OCI-LY7 (cell line): ENCODE data around the gene COL6A2. TPM values are rescaled to one million over a fixed set of nuclear protein-coding genes. Genes with fewer than 3 reads are reported as not detected.

ENCODE experiments used
- BruUV-seq: library from RNA; stranded (reverse); fragments of 400-500 nt; replicated peaks from 2 replicates; lab custom pipeline; 2021; lab: Mats Ljungman, UMichigan
- CTCF ChIA-PET: fragments of 300-600 bp; sonication (Branson Sonifier 250); formaldehyde crosslinking; loops from one replicate; lab custom pipeline; 2022; ENCODE audit warnings: antibody characterized with exemption; ENCODE audit not compliant: unreplicated experiment; lab: Charles Lee
- POLR2A ChIA-PET: fragments of 300-600 bp; sonication (Branson Sonifier 250); formaldehyde crosslinking; loops from one replicate; lab custom pipeline; 2022; ENCODE audit warnings: antibody characterized with exemption; lab: Charles Lee
- DNase-seq: peaks from one replicate; pipeline ENCODE4 v3.0.0-alpha.2; 2015; ENCODE audit warnings: low spot score
- H2AFZ ChIP-seq: fragments of 200-600 bp; sonication (generic), shearing (Covaris generic); 2 replicates; pipeline ENCODE4 v1.6.1; 2014; ENCODE audit warnings: mild to moderate bottlenecking, antibody characterized with exemption, low read length, moderate library complexity
- H3K27ac ChIP-seq: fragments of 200-600 bp; sonication (generic); 2 replicates; pipeline ENCODE4 v1.5.1; 2014; ENCODE audit warnings: mixed run types, low read depth, mild to moderate bottlenecking, moderate library complexity, low read length, inconsistent platforms; ENCODE audit not compliant: poor library complexity, severe bottlenecking
- H3K36me3 ChIP-seq: fragments of 200-600 bp; sonication (generic); 2 replicates; pipeline ENCODE4 v1.6.1; 2014; ENCODE audit warnings: mild to moderate bottlenecking, antibody characterized with exemption, low read length, moderate library complexity, mixed read lengths; ENCODE audit not compliant: insufficient read depth
- H3K4me1 ChIP-seq: fragments of 200-600 bp; sonication (generic); 2 replicates; pipeline ENCODE4 v1.5.1; 2014; ENCODE audit warnings: mild to moderate bottlenecking, low read length; ENCODE audit not compliant: insufficient read depth, poor library complexity, severe bottlenecking
- H3K4me2 ChIP-seq: fragments of 200-600 bp; sonication (generic); 2 replicates; pipeline ENCODE4 v1.6.1; 2014; ENCODE audit warnings: mild to moderate bottlenecking, low read length
- H3K4me3 ChIP-seq: fragments of 200-600 bp; sonication (generic); 2 replicates; pipeline ENCODE4 v1.5.1; 2014; ENCODE audit warnings: mild to moderate bottlenecking, low read depth, low read length; ENCODE audit not compliant: poor library complexity, severe bottlenecking
- H3K79me2 ChIP-seq: fragments of 200-600 bp; sonication (generic); 2 replicates; pipeline ENCODE4 v1.6.1; 2016; ENCODE audit warnings: low read depth, mild to moderate bottlenecking, low read length, moderate library complexity, mixed read lengths; ENCODE audit not compliant: insufficient read depth
- H3K9me2 ChIP-seq: fragments of 200-600 bp; sonication (generic); 2 replicates; pipeline ENCODE4 v1.6.1; 2016; ENCODE audit warnings: mild to moderate bottlenecking, low read length, mixed read lengths; ENCODE audit not compliant: insufficient read depth
- H3K9me3 ChIP-seq: fragments of 200-600 bp; sonication (generic); 2 replicates; pipeline ENCODE4 v1.6.1; 2014; ENCODE audit warnings: mild to moderate bottlenecking, mixed run types, low read length, mixed read lengths
- H4K20me1 ChIP-seq: fragments of 200-600 bp; sonication (generic); 2 replicates; pipeline ENCODE4 v1.6.1; 2014; ENCODE audit warnings: mild to moderate bottlenecking, antibody characterized with exemption, low read length, moderate library complexity, mixed read lengths; ENCODE audit not compliant: insufficient read depth
- CTCF ChIP-seq: fragments of 200-600 bp; sonication (generic); conservative IDR thresholded peaks from 2 replicates; pipeline ENCODE4 v1.5.1; 2014; ENCODE audit warnings: mild to moderate bottlenecking, antibody characterized with exemption, low read length, moderate library complexity, mixed read lengths
- EZH2phosphoT487 ChIP-seq: fragments of 200-600 bp; sonication (generic); IDR thresholded peaks from 2 replicates; pipeline ENCODE4 v1.6.1; 2018; ENCODE audit warnings: low read depth, borderline replicate concordance, mild to moderate bottlenecking, mixed run types, antibody characterized with exemption, low read length, moderate library complexity, mixed read lengths
- intact Hi-C: fragments of 100-400 bp; cut with micrococcal nuclease; formaldehyde crosslinking; loops from one replicate; pipeline ENCODE4 v1.10.0; 2022; ENCODE audit not compliant: unreplicated experiment
- total RNA-seq, 2 experiments: library from RNA; depleted of rRNA in 1 of 2; stranded (reverse); fragments of >200 nt in 1 of 2; shearing (Covaris generic) in 1 of 2; gene quantifications; 2 replicates each; pipeline ENCODE4 v1.2.3, GENCODE V29; 2014 to 2022

Gene COL6A2
- total RNA-seq, 2 experiments from 2014 or later, result not detected

GRCh38 chr21:46151989-46152926 is 54.3 kb downstream of the COL6A2 start:
- Histone ChIP-seq H3K4me2 (no peak overlapping the region), H3K4me1 (no peaks in the 10 kb centered on the region), H3K36me3 (no peaks in the 10 kb centered on the region), H2AFZ (no peak overlapping the region), H3K4me3 (no peak overlapping the region), H4K20me1 (no peaks in the 10 kb centered on the region), H3K79me2 (no peaks in the 10 kb centered on the region), H3K9me2 (no peaks in the 10 kb centered on the region), H3K27ac (no peak overlapping the region), H3K9me3 (no peaks in the 10 kb centered on the region)
- intact Hi-C loops, result no loop called here
- DNase-seq, result no peak
- no peak for TF ChIP-seq EZH2phosphoT487
- TF ChIP-seq CTCF, result no peak
- ChIA-PET POLR2A (no interaction called here), CTCF (no interaction called here)
- BruUV-seq, result no TSS peak

GRCh38 chr21:46152927-46153246 is 55.0 kb downstream of the COL6A2 start:
- Histone ChIP-seq H3K36me3 (no peaks in the 10 kb centered on the region), H3K4me1 (no peaks in the 10 kb centered on the region), H3K9me3 (no peaks in the 10 kb centered on the region), H3K27ac (no peak overlapping the region), H4K20me1 (no peaks in the 10 kb centered on the region), H3K9me2 (no peaks in the 10 kb centered on the region), H2AFZ (no peak overlapping the region), H3K4me3 (no peak overlapping the region), H3K4me2 (no peak overlapping the region), H3K79me2 (no peaks in the 10 kb centered on the region)
- ChIA-PET CTCF (no interaction called here), POLR2A (no interaction called here)
- no peak for DNase-seq
- no TSS peak for BruUV-seq
- intact Hi-C loops, result no loop called here
- TF ChIP-seq EZH2phosphoT487 (no peak), CTCF (no peak)
